GM19452 (cell line): ENCODE data around the gene MAGEA9.
"Not testable (repeated sequence)": the region's sequence is repeated elsewhere in the genome, so short reads cannot be mapped to it uniquely, and the experiment has no call there.

Source experiments
- ATAC-seq: cut with Tn5 transposase; IDR thresholded peaks from one replicate; pipeline ENCODE4 v1.9.1; 2021; ENCODE audit not compliant: unreplicated experiment

The MAGEA9 gene

GRCh38 chrX:149781727-149782126 lies at the start of gene MAGEA9:
Gene MAGEA9 (plus strand): TSS chrX:149781930. CDS start chrX:149786211, 4,281 bp downstream.
- not testable (repeated sequence) for ATAC-seq

GRCh38 chrX:149742269-149742668 lies 39.5 kb upstream of the MAGEA9 start:
- not testable (repeated sequence) for ATAC-seq

- ATAC-seq, result not testable (repeated sequence)
These were observed 35.2 kb upstream of the MAGEA9 start for GRCh38 chrX:149746390-149747007.

- no peak for ATAC-seq
These were observed 24.3 kb upstream of the MAGEA9 start for GRCh38 chrX:149757206-149758067.

GRCh38 chrX:149758068-149758714 lies 23.5 kb upstream of the MAGEA9 start:
- ATAC-seq, result no peak

- ATAC-seq, result not testable (repeated sequence)
These were observed 23.0 kb upstream of the MAGEA9 start for GRCh38 chrX:149758715-149759078.

GRCh38 chrX:149759824-149760223 lies 21.9 kb upstream of the MAGEA9 start:
- ATAC-seq, result no peak

GRCh38 chrX:149760965-149761364 lies 20.8 kb upstream of the MAGEA9 start:
- no peak for ATAC-seq

- not testable (repeated sequence) for ATAC-seq
These were observed 19.7 kb upstream of the MAGEA9 start for GRCh38 chrX:149761858-149762674.

GRCh38 chrX:149762696-149763614 lies 18.8 kb upstream of the MAGEA9 start:
- ATAC-seq, result no peak

GRCh38 chrX:149770344-149770743 lies 11.4 kb upstream of the MAGEA9 start:
- not testable (repeated sequence) for ATAC-seq

GRCh38 chrX:149773026-149773425 lies 8.7 kb upstream of the MAGEA9 start:
- not testable (repeated sequence) for ATAC-seq

- not testable (repeated sequence) for ATAC-seq
These were observed 8.0 kb upstream of the MAGEA9 start, which contains the start of gene HSFX1 for GRCh38 chrX:149773768-149774167. Gene HSFX1 (plus strand): TSS chrX:149774068. CDS start chrX:149774682, 614 bp downstream.

- not testable (repeated sequence) for ATAC-seq
These were observed 3.7 kb upstream of the MAGEA9 start for GRCh38 chrX:149777999-149778398.

GRCh38 chrX:149795531-149795930 lies 13.8 kb downstream of the MAGEA9 start:
- ATAC-seq, result peak; percentile 99

- ATAC-seq, result no peak
These were observed 17.5 kb downstream of the MAGEA9 start for GRCh38 chrX:149799095-149799714.

- ATAC-seq, result no peak
These were observed 18.2 kb downstream of the MAGEA9 start for GRCh38 chrX:149799938-149800337.

GRCh38 chrX:149803458-149804062 lies 21.8 kb downstream of the MAGEA9 start:
- ATAC-seq, result no peak

GRCh38 chrX:149804102-149804501 lies 22.4 kb downstream of the MAGEA9 start:
- ATAC-seq, result no peak
